HFFc6 (cell line): ENCODE data around the gene SAMD11. TPM values are rescaled to one million over a fixed set of nuclear protein-coding genes. Genes with fewer than 3 reads are reported as not detected.

Experiments
- DNase-seq: peaks from one replicate; pipeline ENCODE4 v3.0.0-alpha.2; 2018
- H3K27ac Mint-ChIP-seq: 2 replicates; pipeline ENCODE4 v1.8.0; 2020; ENCODE audit warnings: mild to moderate bottlenecking, mixed read lengths
- H3K27me3 Mint-ChIP-seq: 2 replicates; pipeline ENCODE4 v1.8.0; 2021; ENCODE audit warnings: mild to moderate bottlenecking, moderate library complexity, mixed read lengths; ENCODE audit not compliant: insufficient read depth
- H3K36me3 Mint-ChIP-seq: 2 replicates; pipeline ENCODE4 v1.8.0; 2021; ENCODE audit warnings: low read depth, mixed read lengths
- H3K4me1 Mint-ChIP-seq: 2 replicates; pipeline ENCODE4 v1.8.0; 2020; ENCODE audit warnings: low read depth, mixed read lengths
- H3K4me3 Mint-ChIP-seq: 2 replicates; pipeline ENCODE4 v1.8.0; 2020; ENCODE audit warnings: mild to moderate bottlenecking, moderate library complexity, mixed read lengths
- H3K9me3 Mint-ChIP-seq: 2 replicates; pipeline ENCODE4 v1.8.0; 2020; ENCODE audit warnings: mild to moderate bottlenecking, mixed read lengths
- total RNA-seq, 6 experiments: library from RNA; stranded (reverse); fragmentation: NEBNext Ultra II Directional; extraction: Animal tissue kit (Norgen Biotek cat#: 25700); gene quantifications; 2 replicates in 1 of 6; 3 replicates in 5 of 6; pipeline ENCODE4 v1.2.3, GENCODE V29; 2021
- TF ChIP-seq, protein P1 (sequence below): fragments of 200-600 bp; sonication (generic); IDR thresholded peaks from 2 replicates; pipeline ENCODE4 v1.5.0; 2021; ENCODE audit warnings: antibody characterized with exemption, mild to moderate bottlenecking

The SAMD11 gene
- total RNA-seq, 6 experiments from 2014 or later = 20.6 to 29.3 (median 27.5) TPM

DNA sequence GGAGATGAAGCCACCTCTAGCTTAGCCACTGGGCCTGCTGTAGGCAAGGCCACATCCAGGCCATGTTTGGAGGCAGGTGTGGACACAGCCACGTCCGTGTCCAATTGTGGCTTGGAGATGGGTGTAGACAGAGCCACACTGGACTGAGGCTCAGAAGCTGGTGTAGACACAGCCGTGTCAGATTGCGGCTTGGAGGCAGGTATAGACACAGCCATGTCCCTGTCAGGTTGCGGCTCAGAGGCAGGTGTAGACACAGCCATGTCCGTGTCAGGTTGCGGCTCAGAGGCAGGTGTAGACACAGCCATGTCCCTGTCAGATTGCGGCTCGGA lies 56.0 kb downstream of the SAMD11 start:
- H3K27ac Mint-ChIP-seq = no peak overlapping the region
- no peak for DNase-seq
- 0 out of 2 replicates have a peak, but pooled peaks cover 3% of the 10 kb centered on the region for H3K9me3 Mint-ChIP-seq
- no peaks in the 10 kb centered on the region for H3K36me3 Mint-ChIP-seq
- TF ChIP-seq, protein P1, sequence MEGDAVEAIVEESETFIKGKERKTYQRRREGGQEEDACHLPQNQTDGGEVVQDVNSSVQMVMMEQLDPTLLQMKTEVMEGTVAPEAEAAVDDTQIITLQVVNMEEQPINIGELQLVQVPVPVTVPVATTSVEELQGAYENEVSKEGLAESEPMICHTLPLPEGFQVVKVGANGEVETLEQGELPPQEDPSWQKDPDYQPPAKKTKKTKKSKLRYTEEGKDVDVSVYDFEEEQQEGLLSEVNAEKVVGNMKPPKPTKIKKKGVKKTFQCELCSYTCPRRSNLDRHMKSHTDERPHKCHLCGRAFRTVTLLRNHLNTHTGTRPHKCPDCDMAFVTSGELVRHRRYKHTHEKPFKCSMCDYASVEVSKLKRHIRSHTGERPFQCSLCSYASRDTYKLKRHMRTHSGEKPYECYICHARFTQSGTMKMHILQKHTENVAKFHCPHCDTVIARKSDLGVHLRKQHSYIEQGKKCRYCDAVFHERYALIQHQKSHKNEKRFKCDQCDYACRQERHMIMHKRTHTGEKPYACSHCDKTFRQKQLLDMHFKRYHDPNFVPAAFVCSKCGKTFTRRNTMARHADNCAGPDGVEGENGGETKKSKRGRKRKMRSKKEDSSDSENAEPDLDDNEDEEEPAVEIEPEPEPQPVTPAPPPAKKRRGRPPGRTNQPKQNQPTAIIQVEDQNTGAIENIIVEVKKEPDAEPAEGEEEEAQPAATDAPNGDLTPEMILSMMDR = no peak
- no peak overlapping the region for H3K4me3 Mint-ChIP-seq
- no peaks in the 10 kb centered on the region for H3K4me1 Mint-ChIP-seq
- H3K27me3 Mint-ChIP-seq = peaks cover 13% of the 10 kb centered on the region

DNA sequence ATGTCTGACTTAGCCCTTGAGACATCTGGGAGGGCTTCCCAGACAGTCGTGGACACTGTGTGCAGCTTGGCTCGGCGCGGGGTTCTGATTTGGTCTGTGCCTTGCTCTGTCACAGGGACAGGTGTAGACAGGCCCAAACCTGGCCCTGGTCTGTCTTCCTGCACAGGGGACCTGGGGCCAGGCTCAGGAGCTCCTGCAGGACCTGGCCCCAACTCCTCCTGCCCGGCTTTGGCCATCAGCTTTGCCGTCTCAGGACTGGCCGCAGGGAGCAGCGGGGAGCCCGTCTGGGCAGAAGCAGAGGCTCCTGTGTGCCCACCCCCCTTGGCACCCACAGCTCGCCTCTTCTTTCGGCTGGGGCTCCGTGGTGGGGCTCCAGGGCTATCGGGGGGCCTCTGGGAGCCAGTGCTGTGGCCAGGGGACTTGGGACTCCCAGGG lies 56.4 kb downstream of the SAMD11 start:
- H3K4me1 Mint-ChIP-seq = no peaks in the 10 kb centered on the region
- TF ChIP-seq, protein P1 = no peak
- H3K9me3 Mint-ChIP-seq = 0 out of 2 replicates have a peak, but pooled peaks cover 3% of the 10 kb centered on the region
- no peak overlapping the region for H3K4me3 Mint-ChIP-seq
- peaks cover 13% of the 10 kb centered on the region for H3K27me3 Mint-ChIP-seq
- no peak for DNase-seq
- no peaks in the 10 kb centered on the region for H3K36me3 Mint-ChIP-seq
- H3K27ac Mint-ChIP-seq = no peak overlapping the region

- H3K27ac Mint-ChIP-seq = no peak overlapping the region
- TF ChIP-seq, protein P1 = no peak
- no peak overlapping the region for H3K4me3 Mint-ChIP-seq
- no peak for DNase-seq
- no peaks in the 10 kb centered on the region for H3K36me3 Mint-ChIP-seq
- H3K9me3 Mint-ChIP-seq = 0 out of 2 replicates have a peak, but pooled peaks cover 3% of the 10 kb centered on the region
- H3K4me1 Mint-ChIP-seq = no peaks in the 10 kb centered on the region
- H3K27me3 Mint-ChIP-seq = peaks cover 13% of the 10 kb centered on the region
Observed at GRCh38 chr1:980602-981395, 57.1 kb downstream of the SAMD11 start.

DNA sequence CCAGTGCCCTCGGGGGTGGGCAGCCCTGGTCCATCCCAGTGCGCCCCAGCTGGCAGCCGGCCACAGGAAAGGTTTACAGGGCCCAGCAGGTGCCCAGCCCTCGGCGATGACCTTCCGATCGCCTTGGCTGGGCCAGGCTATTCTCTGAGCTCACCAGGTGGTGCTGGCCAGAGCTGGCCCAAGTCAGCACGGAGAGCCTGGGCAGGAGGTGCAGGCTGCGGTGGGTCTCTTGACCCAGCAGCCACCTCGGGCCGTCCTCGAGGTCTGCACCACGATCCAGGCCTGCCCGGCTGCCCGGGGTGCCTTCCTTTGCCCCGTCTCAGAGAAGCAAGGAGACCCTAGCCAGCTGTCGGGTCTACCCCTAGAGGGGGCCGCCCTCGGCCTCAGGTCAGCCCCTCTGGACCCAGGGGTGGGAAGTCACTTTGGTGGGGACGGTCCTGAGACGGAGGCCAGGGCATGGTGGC lies 57.8 kb downstream of the SAMD11 start:
- TF ChIP-seq, protein P1 = no peak
- Mint-ChIP-seq H3K27ac (no peak overlapping the region), H3K4me3 (no peak overlapping the region), H3K36me3 (no peaks in the 10 kb centered on the region), H3K4me1 (no peaks in the 10 kb centered on the region), H3K27me3 (peaks cover 13% of the 10 kb centered on the region), H3K9me3 (0 out of 2 replicates have a peak, but pooled peaks cover 3% of the 10 kb centered on the region)
- no peak for DNase-seq

DNA sequence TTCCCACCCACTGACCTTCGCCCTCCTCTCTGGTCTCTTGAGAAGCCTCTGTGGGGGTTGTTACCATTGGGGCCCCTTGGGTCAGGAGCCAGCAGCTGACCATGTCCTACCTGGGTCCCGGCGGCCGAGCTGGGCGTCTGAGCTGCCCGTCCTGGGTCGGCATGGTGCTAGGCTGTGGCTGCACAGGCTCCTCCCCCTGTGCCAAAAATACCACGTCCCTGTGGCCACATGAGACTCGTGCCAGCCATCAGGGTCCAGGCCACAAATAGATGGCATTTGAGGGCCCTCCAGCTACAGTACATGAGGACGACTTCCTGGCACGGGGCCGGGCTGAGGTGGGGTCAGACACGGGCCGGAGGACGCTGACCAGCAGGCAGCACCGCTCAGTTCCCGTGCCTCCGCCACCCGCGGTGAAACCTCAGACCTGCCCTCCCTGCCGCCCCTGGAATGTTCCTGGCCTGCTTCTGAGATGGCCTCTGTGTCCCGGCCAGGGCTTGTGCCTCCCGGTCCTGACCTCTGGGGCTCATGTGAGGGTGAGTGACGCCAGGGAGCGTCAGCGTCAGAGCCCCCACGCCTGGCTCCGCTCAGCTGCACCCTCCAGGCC lies 58.3 kb downstream of the SAMD11 start, which contains the start of gene PERM1:
PERM1 (minus strand) TSS at position 139 of the 604 bp plus-strand sequence. CDS start 1,064 bp downstream, outside the sequence.
- Mint-ChIP-seq H3K4me3 (no peak within 1 kb of the TSS), H3K4me1 (no peaks in the 10 kb centered on the region), H3K27ac (no peak within 1 kb of the TSS), H3K36me3 (no peaks in the 10 kb centered on the region), H3K27me3 (peaks cover 13% of the 10 kb centered on the region), H3K9me3 (0 out of 2 replicates have a peak, but pooled peaks cover 3% of the 10 kb centered on the region)
- TF ChIP-seq, protein P1 = no peak
- DNase-seq = no peak
